ENCODE results near the gene ZMIZ2. TPM values are rescaled to one million over a fixed set of nuclear protein-coding genes. Genes with fewer than 3 reads are reported as not detected.
A peak's percentile ranks its signal among the peaks of the same experiment; 100 is the strongest.

ZMIZ2 gene
- polyA plus RNA-seq, 3 donors, result 1.9 to 72.8 (median 3.3) TPM

- Histone ChIP-seq H3K27me3 (ENCODE audit: control insufficient read depth in 2 of 2, insufficient read depth in 2 of 2, low read length in 2 of 2) (no peaks in the 10 kb centered on the region), H3K4me2 (replicated peaks; ENCODE audit: extremely low read depth, low read length, poor library complexity, severe bottlenecking) (no peak overlapping the region), H3K4me1 (ENCODE audit: control insufficient read depth in 1 of 2, insufficient read depth in 2 of 2, low read length in 2 of 2) (no peaks in the 10 kb centered on the region), H3K36me3 (replicated peaks in 1 of 2; ENCODE audit: control insufficient read depth in 1 of 2, insufficient read depth in 2 of 2, low read length in 2 of 2) (peaks cover 30 to 33% of the 10 kb centered on the region in 2 donors), H3K4me3 (replicated peaks in 1 of 3; ENCODE audit: low read depth in 2 of 3, low read length in 3 of 3) (no peak overlapping the region), H4K20me1 (ENCODE audit: insufficient read depth, low read length) (peaks cover 17% of the 10 kb centered on the region), H3K9ac (ENCODE audit: insufficient read depth, low read length, poor library complexity, severe bottlenecking) (no peak overlapping the region), H3K9me3 (replicated peaks in 1 of 2; ENCODE audit: control insufficient read depth in 1 of 2, insufficient read depth in 1 of 2, low read length in 2 of 2) (no peaks in the 10 kb centered on the region), H3K79me2 (ENCODE audit: insufficient read depth, low read length) (no peaks in the 10 kb centered on the region), H2AFZ (ENCODE audit: insufficient read depth, low read depth, low read length, poor library complexity, severe bottlenecking) (no peak overlapping the region), H3K27ac (ENCODE audit: low read depth in 1 of 2, low read length in 2 of 2) (no peak overlapping the region)
- peaks cover 0 to 2% (median 0%) of the 10 kb centered on the region in 3 donors for H3K27me3 Mint-ChIP-seq (ENCODE audit: low read depth in 3 of 3)
- H3K4me3 Mint-ChIP-seq, result no peak overlapping the region
- H3K9me3 Mint-ChIP-seq, result peaks cover 0 to 2% (median 0%) of the 10 kb centered on the region in 7 donors
- DNase-seq, result no peak
- peaks cover 27 to 42% of the 10 kb centered on the region in 2 donors for H3K36me3 Mint-ChIP-seq
- H3K4me1 Mint-ChIP-seq, result peaks cover 4% of the 10 kb centered on the region
- no peak for TF ChIP-seq CTCF (IDR thresholded peaks at IDR 0.05)
- WGBS (ENCODE audit: insufficient coverage), result 92% methylated on average over 2 of the region's 5 CpGs
- intact Hi-C loops (cut with micrococcal nuclease), result no loop called here
- H3K27ac Mint-ChIP-seq, result peak overlapping the region in 3 of 7 donors; percentile 30 to 54 (median 46)
Observed at GRCh38 chr7:44805950-44806349, 57.3 kb downstream of the ZMIZ2 start.

- intact Hi-C loops (cut with micrococcal nuclease), result no loop called here
- H4K20me1 ChIP-seq (ENCODE audit: insufficient read depth, low read length), result no peaks in the 10 kb centered on the region
- Mint-ChIP-seq H3K36me3 (peaks cover 0 to 12% of the 10 kb centered on the region in 2 donors), H3K27ac (no peak overlapping the region), H3K9me3 (peaks cover 0 to 2% (median 0%) of the 10 kb centered on the region in 7 donors), H3K4me3 (no peak overlapping the region), H3K27me3 (ENCODE audit: low read depth in 3 of 3) (peaks cover 0 to 4% (median 0%) of the 10 kb centered on the region in 3 donors), H3K4me1 (peaks cover 3% of the 10 kb centered on the region)
- no peak overlapping the region for H3K27ac ChIP-seq (ENCODE audit: low read depth in 1 of 2, low read length in 2 of 2)
- H3K9me3 ChIP-seq (replicated peaks in 1 of 2; ENCODE audit: control insufficient read depth in 1 of 2, insufficient read depth in 1 of 2, low read length in 2 of 2), result no peaks in the 10 kb centered on the region
- no peak for DNase-seq
- no peaks in the 10 kb centered on the region for H3K27me3 ChIP-seq (ENCODE audit: control insufficient read depth in 2 of 2, insufficient read depth in 2 of 2, low read length in 2 of 2)
- peaks cover 3% of the 10 kb centered on the region in 2 donors for H3K36me3 ChIP-seq (replicated peaks in 1 of 2; ENCODE audit: control insufficient read depth in 1 of 2, insufficient read depth in 2 of 2, low read length in 2 of 2)
- 93% methylated on average over 3 of the region's 4 CpGs for WGBS (ENCODE audit: insufficient coverage)
- H3K4me3 ChIP-seq (replicated peaks in 1 of 3; ENCODE audit: low read depth in 2 of 3, low read length in 3 of 3), result no peak overlapping the region
- H3K79me2 ChIP-seq (ENCODE audit: insufficient read depth, low read length), result no peaks in the 10 kb centered on the region
- no peak overlapping the region for H3K4me2 ChIP-seq (replicated peaks; ENCODE audit: extremely low read depth, low read length, poor library complexity, severe bottlenecking)
- H3K4me1 ChIP-seq (ENCODE audit: control insufficient read depth in 1 of 2, insufficient read depth in 2 of 2, low read length in 2 of 2), result no peaks in the 10 kb centered on the region
- no peak overlapping the region for H2AFZ ChIP-seq (ENCODE audit: insufficient read depth, low read depth, low read length, poor library complexity, severe bottlenecking)
- no peak for TF ChIP-seq CTCF (IDR thresholded peaks at IDR 0.05)
- no peak overlapping the region for H3K9ac ChIP-seq (ENCODE audit: insufficient read depth, low read length, poor library complexity, severe bottlenecking)
Observed at GRCh38 chr7:44808914-44809393, 60.3 kb downstream of the ZMIZ2 start.
